HG03103 (cell line): ENCODE results near the gene RORC.
A peak's percentile ranks its signal among the peaks of the same experiment; 100 is the strongest.
"Not testable (repeated sequence)": the region's sequence is repeated elsewhere in the genome, so short reads cannot be mapped to it uniquely, and the experiment has no call there.

ENCODE experiments used
- ATAC-seq: cut with Tn5 transposase; IDR thresholded peaks from one replicate; pipeline ENCODE4 v1.9.1; 2021; ENCODE audit warnings: low read depth; ENCODE audit not compliant: unreplicated experiment

RORC gene

GRCh38 chr1:151809290-151809984, 22.2 kb downstream of the RORC start:
- no peak for ATAC-seq

GRCh38 chr1:151807766-151808165, 23.8 kb downstream of the RORC start:
- no peak for ATAC-seq

GRCh38 chr1:151807131-151807530, 24.5 kb downstream of the RORC start:
- ATAC-seq, result no peak

GRCh38 chr1:151806170-151806569, 25.4 kb downstream of the RORC start:
- ATAC-seq, result no peak

GRCh38 chr1:151805066-151805820, 26.4 kb downstream of the RORC start, which contains the start of gene LINGO4:
LINGO4 (minus strand) TSS chr1:151805419; CDS start chr1:151802704, 2,715 bp downstream.
- ATAC-seq, result no peak

GRCh38 chr1:151803915-151804314, 27.7 kb downstream of the RORC start:
- ATAC-seq, result no peak

- ATAC-seq, result no peak
These were observed 28.4 kb downstream of the RORC start for GRCh38 chr1:151803164-151803563.

- no peak for ATAC-seq
These were observed 29.2 kb downstream of the RORC start for GRCh38 chr1:151802372-151802771.

- ATAC-seq, result no peak
These were observed 29.8 kb downstream of the RORC start for GRCh38 chr1:151801846-151802245.

GRCh38 chr1:151801310-151801820, 30.2 kb downstream of the RORC start:
- no peak for ATAC-seq

- ATAC-seq, result no peak
These were observed 30.8 kb downstream of the RORC start for GRCh38 chr1:151800830-151801229.

- ATAC-seq, result no peak
These were observed 32.2 kb downstream of the RORC start for GRCh38 chr1:151799179-151800022.

GRCh38 chr1:151798571-151798970, 33.0 kb downstream of the RORC start:
- no peak for ATAC-seq

- ATAC-seq, result no peak
These were observed 40.5 kb downstream of the RORC start for GRCh38 chr1:151790940-151791651.

GRCh38 chr1:151790071-151790939, 41.3 kb downstream of the RORC start, which contains the start of gene TDRKH:
TDRKH (minus strand) TSS chr1:151790500; CDS start chr1:151783022, 7,478 bp downstream.
- ATAC-seq, result peak; percentile 93

GRCh38 chr1:151787689-151788088, 43.9 kb downstream of the RORC start:
- no peak for ATAC-seq

GRCh38 chr1:151783796-151784195, 47.8 kb downstream of the RORC start:
- no peak for ATAC-seq

- ATAC-seq, result no peak
These were observed 48.9 kb downstream of the RORC start for GRCh38 chr1:151782741-151783140.

GRCh38 chr1:151782026-151782425, 49.6 kb downstream of the RORC start:
- ATAC-seq, result not testable (repeated sequence)
